SJSA1 (cell line): ENCODE measurements around the gene COPZ1. TPM values are rescaled to one million over a fixed set of nuclear protein-coding genes. Genes with fewer than 3 reads are reported as not detected.

Source experiments
- DNase-seq, 2 experiments: peaks; one replicate each; pipeline ENCODE4 v3.0.0-alpha.2; 2015 to 2020; ENCODE audit warnings: low spot score in 2 of 2, low read depth in 1 of 2
- H3K27ac ChIP-seq: fragments of 250-450 bp; sonication (Bioruptor Pico); 2 replicates; pipeline ENCODE4 v1.5.1; 2020; ENCODE audit warnings: mild to moderate bottlenecking, moderate library complexity
- H3K27me3 ChIP-seq: fragments of 250-450 bp; sonication (Bioruptor Pico); replicated peaks from 2 replicates; pipeline ENCODE4 v1.5.1; 2020; ENCODE audit warnings: mild to moderate bottlenecking, moderate library complexity
- H3K36me3 ChIP-seq: fragments of 250-450 bp; sonication (Bioruptor Pico); 2 replicates; pipeline ENCODE4 v1.5.1; 2020; ENCODE audit warnings: mild to moderate bottlenecking
- H3K4me1 ChIP-seq: fragments of 250-450 bp; sonication (Bioruptor Pico); replicated peaks from 2 replicates; pipeline ENCODE4 v1.6.1; 2021; ENCODE audit warnings: mild to moderate bottlenecking
- H3K4me3 ChIP-seq: fragments of 250-450 bp; sonication (Bioruptor Pico); 2 replicates; pipeline ENCODE4 v1.5.1; 2020; ENCODE audit warnings: mild to moderate bottlenecking
- H3K9me3 ChIP-seq: fragments of 250-450 bp; sonication (Bioruptor Pico); replicated peaks from 2 replicates; pipeline ENCODE4 v1.5.1; 2020; ENCODE audit warnings: mild to moderate bottlenecking
- total RNA-seq: library from RNA; depleted of rRNA; stranded (reverse); fragments of >200 nt; shearing (Covaris generic); gene quantifications from 2 replicates; pipeline ENCODE4 v1.2.3, GENCODE V29; 2014

COPZ1 gene
- total RNA-seq, 1 experiment from 2014 or later, result 191 TPM

DNA sequence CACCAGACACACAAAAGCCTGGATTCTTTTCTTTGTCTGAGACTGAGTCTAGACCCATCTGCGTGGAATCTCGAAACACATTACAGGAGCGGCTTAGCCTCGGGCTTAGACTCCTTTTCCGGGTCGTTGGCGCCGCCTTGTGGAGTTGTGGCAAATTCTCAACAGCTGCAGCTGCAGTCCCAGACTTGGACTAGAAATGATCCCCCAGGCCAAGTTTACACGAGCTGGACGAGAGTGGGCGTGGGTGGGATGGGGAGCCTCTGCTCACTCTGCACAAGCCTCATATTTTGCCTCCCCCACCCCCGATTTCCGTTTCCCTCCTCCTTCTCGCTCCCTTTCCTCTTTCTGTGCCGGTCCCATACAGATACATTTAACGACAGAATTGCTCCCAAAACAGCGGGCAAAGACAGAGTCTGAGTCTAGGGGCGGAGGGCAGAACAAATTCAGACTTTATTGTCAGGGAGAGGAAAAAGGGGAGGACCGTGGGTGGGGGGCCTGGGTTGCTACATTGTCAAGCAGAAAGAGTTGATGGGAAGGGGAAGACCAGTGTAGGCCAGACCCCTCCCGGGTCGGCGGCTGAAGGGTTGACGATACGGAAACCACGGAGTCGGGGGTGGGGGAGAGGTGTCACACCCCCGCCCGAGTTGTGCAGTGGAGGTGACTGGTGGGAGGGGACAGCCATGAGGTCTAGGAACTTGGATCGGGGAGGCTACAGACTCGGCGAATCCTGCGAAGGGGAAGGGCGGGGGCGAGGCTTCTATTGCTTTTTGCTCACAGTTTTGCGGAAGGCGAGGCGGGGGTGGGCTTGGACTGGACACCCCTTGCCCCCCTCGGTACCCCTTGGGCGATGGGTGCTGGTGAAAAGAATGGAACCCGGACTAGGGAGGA is 44.0 kb downstream of the COPZ1 start:
- no peak overlapping the region for H3K27ac ChIP-seq
- H3K4me3 ChIP-seq, result no peak overlapping the region
- no peaks in the 10 kb centered on the region for H3K27me3 ChIP-seq
- no peaks in the 10 kb centered on the region for H3K9me3 ChIP-seq
- H3K4me1 ChIP-seq, result peaks cover 18% of the 10 kb centered on the region
- DNase-seq, result peak; percentile 63 to 87
- no peaks in the 10 kb centered on the region for H3K36me3 ChIP-seq

DNA sequence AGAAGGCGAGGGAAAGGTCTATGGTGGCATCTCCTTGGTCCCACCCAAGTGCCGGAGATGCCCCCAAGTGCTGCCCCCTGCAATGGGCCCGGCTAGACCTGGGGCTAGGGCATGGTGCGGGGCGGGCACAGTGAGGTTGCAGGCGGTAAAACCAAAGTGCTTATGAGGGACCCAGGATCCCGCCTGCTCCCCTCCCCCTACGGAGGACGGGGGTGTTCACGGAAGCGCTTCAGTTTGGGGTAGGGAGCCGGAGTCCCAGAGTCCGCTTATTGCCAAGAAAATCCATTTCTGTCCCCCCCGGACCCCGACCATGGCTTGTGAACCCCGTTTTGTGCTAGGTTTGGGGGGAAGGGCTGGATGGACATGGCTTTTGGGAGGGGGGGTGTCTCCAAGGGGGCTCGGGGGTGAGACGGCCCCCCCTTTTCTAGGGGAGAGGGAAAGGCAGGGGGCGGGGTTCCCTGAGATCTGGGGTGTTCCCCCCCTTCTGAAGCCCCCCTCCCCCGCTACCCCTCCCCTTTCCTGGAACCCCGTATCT is 44.7 kb downstream of the COPZ1 start:
- Histone ChIP-seq H3K4me1 (peaks cover 25% of the 10 kb centered on the region), H3K36me3 (no peaks in the 10 kb centered on the region), H3K9me3 (no peaks in the 10 kb centered on the region), H3K4me3 (no peak overlapping the region), H3K27me3 (no peaks in the 10 kb centered on the region), H3K27ac (no peak overlapping the region)
- DNase-seq, result no peak

DNA sequence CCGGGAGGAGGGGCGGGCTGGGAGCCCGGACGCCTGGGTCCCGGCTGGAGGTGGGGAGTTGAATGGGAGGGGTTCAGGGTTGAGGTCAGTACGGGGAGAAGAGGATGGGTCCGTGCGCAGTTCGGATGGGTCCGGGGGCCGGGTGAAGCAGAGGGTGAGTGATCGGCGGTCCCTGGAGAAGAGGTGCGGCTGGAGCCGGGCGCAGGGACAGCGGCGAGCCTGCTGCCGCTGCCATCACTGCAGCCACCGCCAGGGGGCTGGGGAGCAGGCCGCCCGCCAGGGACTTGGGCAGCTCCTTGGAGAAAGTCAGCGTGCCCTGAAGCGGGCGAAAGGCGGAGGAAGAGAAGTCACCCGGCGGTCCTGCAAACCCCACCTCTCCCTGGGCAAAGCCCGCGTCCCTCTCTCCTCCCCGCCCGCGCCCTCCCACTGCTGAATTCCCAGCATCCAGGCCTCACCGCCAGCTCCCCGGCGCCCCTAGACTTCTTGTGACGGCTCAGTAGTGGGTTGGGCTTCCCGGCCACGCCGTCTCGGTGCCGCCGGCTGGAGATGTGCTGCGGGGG is 45.3 kb downstream of the COPZ1 start:
- no peaks in the 10 kb centered on the region for H3K27me3 ChIP-seq
- no peaks in the 10 kb centered on the region for H3K9me3 ChIP-seq
- peak; percentile 70 to 89 for DNase-seq
- peaks cover 31% of the 10 kb centered on the region for H3K4me1 ChIP-seq
- peak overlapping the region; percentile 26 for H3K4me3 ChIP-seq
- no peak overlapping the region for H3K27ac ChIP-seq
- H3K36me3 ChIP-seq, result no peaks in the 10 kb centered on the region

DNA sequence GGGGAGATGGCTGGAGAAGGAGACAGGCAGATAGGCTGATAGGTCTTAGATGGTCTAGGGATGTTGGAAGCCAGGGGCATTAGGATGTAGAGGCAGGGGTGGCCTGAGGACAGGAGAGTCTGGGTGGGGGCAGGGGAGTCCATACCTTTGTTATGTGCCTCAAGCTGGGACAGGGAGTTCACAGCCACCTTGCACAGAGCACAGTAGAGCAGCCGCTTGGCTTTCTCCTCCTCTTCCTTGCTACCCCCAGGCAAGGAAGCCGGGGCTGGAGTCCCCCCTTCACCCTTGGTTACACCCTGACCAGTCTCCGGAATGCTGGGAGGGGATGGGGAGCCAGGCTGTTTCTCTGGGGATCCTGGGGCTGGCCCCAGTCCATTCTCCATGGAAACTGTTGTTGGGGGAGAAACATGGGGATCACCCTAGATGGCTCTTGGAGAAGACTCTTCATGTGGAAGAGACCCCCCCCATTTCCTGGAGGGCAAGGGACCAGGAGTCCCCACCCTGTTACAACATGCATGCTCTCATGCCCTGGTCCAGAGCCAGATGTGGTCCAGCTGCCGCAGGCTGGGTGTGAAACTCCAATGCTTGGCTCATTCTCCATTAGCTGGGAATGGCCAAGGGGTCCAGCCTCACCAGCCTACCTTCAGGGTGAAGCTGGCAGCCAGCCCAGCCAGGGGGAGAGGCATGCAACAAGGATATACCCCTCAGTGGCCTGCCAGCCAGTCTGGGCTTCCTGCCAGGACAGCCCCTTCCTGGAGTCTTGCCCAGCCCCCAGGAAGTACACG is 46.6 kb downstream of the COPZ1 start:
- no peaks in the 10 kb centered on the region for H3K36me3 ChIP-seq
- H3K4me3 ChIP-seq, result no peak overlapping the region
- no peak for DNase-seq
- no peaks in the 10 kb centered on the region for H3K9me3 ChIP-seq
- no peaks in the 10 kb centered on the region for H3K27me3 ChIP-seq
- no peak overlapping the region for H3K27ac ChIP-seq
- H3K4me1 ChIP-seq, result peaks cover 32% of the 10 kb centered on the region

DNA sequence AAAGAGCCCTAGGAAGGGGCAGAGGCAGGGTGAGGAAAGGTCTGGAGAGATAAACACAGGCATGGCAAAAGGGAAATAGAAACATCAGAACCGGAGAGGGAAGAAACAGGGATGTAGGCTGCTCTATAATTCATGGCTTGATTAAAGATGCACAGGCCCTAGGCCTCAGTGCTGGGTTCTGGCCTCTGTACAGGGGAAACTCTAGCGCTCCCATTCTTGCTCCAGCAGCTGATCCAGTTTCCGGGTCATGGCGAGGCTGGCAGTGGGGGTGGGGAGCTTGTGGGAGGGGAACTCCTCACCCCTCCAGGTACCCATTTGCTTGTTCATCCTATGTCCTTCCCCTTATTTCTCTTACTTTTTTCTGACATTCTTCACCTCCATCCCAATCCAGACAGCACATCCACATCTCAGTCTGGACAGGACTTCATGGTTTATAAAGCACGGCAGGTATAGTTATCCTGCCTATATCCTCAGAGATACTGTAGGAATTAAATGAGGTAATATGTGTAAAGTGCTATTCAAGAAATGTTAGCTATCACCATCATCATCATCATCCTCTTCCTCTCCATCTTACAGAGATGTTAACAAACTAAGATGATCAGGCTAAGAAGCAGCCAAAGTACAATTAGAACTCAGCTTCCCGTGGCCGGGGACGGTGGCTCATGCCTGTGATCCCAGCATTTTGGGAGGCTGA is 47.3 kb downstream of the COPZ1 start:
- H3K27me3 ChIP-seq, result no peaks in the 10 kb centered on the region
- DNase-seq, result no peak
- no peaks in the 10 kb centered on the region for H3K36me3 ChIP-seq
- H3K4me3 ChIP-seq, result no peak overlapping the region
- H3K4me1 ChIP-seq, result peaks cover 32% of the 10 kb centered on the region
- H3K27ac ChIP-seq, result no peak overlapping the region
- no peaks in the 10 kb centered on the region for H3K9me3 ChIP-seq

DNA sequence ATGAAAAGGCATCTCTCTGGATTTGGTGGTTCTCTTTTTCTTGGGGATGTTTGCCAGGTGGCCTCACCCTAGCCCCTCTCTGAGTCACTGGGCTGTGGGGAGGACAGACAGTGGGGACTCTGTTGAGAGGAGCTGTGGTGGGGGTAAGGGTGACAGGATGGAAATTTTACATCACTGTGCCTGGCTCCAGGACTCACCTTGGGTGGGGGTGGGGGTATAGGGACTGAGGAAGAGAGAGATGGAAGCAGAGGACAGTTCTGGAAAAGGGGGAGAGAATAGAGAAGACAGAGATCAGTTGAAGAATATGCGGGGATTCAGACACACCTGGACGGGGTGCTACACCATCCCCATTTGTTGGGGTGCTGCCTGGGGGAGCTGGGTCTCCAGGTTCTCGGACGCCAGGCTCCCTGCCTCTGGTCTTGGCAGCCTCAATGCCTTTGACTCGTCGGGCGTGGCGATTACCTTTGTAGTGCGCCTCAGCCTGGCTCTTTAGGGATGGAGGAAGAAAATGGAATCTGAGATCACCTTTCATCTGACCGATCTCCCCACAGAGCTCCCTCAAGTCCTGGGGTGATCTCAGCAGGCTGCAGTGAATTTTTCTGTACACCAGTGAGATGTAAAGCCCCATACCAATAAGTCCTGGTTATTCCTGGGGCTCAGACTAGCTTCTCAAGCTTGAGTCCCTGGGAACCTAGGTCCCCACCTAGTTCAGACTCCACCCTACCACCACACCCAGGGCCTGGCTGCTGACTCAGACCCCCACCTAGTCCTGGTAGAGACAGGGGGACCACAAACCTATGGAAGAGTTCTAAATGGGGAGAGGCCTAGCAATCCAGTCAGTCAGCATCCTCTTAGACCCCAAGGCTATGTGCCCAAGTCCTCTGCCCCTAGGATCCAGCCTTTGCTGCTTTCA is 49.0 kb downstream of the COPZ1 start:
- no peak for DNase-seq
- Histone ChIP-seq H3K4me3 (no peak overlapping the region), H3K27ac (no peak overlapping the region), H3K36me3 (no peaks in the 10 kb centered on the region), H3K4me1 (peaks cover 23% of the 10 kb centered on the region), H3K9me3 (no peaks in the 10 kb centered on the region), H3K27me3 (no peaks in the 10 kb centered on the region)

DNA sequence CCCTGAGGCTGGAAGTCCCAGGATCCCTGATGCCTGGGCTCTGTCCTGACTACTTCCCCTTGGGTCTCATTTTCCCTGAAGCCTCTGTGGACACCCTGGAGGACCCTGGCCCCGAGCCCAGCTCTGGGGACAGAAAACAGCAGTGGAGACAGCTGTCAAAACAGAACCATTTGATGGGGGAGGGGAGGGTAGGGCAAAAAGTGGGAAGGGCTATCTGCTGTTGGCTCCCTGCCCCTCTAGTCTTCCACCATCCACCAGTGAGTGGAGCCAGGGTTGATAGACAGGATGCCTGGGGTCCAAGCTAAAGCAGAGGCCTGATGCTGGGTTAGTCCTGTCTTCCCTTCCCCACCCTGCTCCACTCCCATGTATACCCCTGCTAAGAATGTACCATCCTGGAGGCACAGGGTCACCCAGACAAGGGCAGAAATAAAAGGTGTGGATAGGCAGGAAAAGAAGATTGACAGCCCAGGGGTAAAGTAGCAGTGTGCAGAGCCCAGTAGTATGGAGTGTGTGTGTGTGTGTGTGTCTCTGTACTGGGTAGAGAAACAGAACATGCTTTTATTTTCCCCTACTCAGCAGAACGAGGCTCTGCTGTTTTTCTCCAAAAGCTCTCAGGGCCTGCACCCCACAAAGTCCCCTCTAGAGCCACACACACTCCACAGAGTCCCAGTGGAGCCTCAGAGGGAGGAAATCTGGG is 49.8 kb downstream of the COPZ1 start:
- peaks cover 27% of the 10 kb centered on the region for H3K4me1 ChIP-seq
- H3K27me3 ChIP-seq, result no peaks in the 10 kb centered on the region
- H3K9me3 ChIP-seq, result no peaks in the 10 kb centered on the region
- H3K27ac ChIP-seq, result no peak overlapping the region
- no peak for DNase-seq
- H3K36me3 ChIP-seq, result no peaks in the 10 kb centered on the region
- H3K4me3 ChIP-seq, result no peak overlapping the region

DNA sequence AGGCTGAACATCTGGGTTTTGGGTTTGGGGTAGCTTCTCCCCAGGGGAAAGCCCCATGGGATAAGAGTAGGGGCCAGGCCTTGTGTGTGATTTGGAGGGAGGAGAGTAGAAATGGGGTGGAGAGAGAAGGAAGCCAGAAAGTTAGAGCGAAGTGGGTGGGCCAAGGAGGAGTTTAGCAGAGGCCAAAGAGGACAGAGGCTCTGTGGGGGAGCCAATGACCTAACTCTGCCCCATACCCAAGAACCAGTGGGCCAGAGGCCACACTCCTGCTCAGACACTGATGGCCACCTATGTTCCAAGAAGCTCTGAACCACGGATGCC is 50.3 kb downstream of the COPZ1 start:
- no peak for DNase-seq
- H3K27ac ChIP-seq, result no peak overlapping the region
- no peaks in the 10 kb centered on the region for H3K9me3 ChIP-seq
- H3K4me1 ChIP-seq, result peaks cover 27% of the 10 kb centered on the region
- no peak overlapping the region for H3K4me3 ChIP-seq
- H3K36me3 ChIP-seq, result no peaks in the 10 kb centered on the region
- H3K27me3 ChIP-seq, result no peaks in the 10 kb centered on the region

DNA sequence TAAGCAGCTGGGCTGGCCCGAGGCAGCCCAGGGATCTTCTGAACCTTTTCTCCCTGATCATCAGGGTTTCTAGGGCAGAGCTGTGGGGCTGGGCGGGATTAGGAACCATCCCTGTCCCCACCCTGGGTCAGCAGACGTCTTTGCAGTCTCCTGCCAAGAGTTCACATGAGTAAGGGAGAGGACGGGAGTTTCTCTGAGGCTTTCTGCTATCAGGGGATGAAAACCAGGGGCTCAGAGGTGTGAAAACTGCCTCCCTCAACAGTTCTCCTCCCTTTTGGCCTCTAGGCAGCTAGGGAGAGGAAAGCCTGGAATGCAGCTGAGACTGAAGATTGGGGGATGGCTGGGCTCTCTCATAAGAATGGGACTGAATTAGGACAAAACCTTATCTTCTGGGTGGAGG is 51.7 kb downstream of the COPZ1 start:
- H3K4me1 ChIP-seq, result peaks cover 23% of the 10 kb centered on the region
- no peaks in the 10 kb centered on the region for H3K9me3 ChIP-seq
- H3K36me3 ChIP-seq, result no peaks in the 10 kb centered on the region
- H3K27me3 ChIP-seq, result no peaks in the 10 kb centered on the region
- no peak overlapping the region for H3K4me3 ChIP-seq
- no peak for DNase-seq
- no peak overlapping the region for H3K27ac ChIP-seq

DNA sequence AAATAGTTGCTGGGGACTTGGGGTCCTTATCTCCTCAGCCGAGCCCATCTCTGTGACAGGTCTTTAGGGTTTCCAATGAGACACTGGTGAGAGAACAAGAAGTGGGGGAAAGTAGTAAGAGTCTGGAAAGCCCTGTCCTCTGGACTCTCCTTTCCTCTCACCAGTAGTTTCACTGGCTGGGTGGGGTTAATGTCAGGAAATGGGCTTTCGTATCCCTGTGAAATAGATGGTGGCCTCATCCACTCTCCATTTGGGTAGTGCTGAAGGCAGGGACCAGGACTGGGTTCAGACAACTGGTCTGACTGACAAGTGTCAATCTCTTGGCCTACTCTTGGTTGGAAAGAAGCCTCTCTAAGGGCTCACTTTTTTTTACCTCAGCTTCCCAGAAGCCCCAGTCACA is 52.1 kb downstream of the COPZ1 start:
- Histone ChIP-seq H3K36me3 (no peaks in the 10 kb centered on the region), H3K4me1 (peaks cover 23% of the 10 kb centered on the region), H3K4me3 (no peak overlapping the region), H3K9me3 (no peaks in the 10 kb centered on the region), H3K27ac (no peak overlapping the region), H3K27me3 (no peaks in the 10 kb centered on the region)
- DNase-seq, result no peak

DNA sequence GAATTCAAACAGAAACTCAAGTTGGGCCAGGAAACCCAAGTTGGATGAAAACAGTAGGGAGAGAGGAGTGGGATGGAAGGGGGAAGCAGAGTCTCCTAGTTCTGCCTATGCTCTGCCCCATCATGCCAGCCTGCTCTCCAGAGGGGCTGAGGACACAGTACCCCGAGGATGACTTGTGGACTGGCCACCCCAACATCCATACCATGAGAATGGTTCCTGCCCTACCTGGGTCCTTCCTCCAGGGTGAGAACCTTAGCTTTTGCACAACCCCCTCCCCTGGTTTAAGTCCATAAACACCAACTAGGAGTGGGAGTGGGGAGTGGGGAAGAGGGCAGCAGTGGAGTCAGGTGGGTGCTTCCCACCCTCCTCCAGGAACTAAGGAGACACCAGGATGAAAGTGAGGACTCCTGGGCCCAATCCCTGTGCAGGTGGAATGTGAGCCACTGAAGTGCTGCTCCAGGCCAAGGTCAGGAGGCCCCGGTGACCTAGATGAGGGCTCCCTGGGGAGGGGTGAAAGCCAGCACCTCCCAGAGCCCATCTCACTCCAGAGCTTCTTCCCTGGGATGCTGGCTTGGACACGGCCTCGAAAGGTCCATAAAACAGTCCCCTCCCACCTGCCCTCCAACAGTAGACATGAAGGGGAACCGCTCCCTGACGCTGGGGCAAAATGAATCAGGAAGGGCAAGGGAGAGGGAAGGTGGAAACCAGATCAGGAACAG is 53.0 kb downstream of the COPZ1 start:
- Histone ChIP-seq H3K27me3 (no peaks in the 10 kb centered on the region), H3K36me3 (no peaks in the 10 kb centered on the region), H3K4me1 (peaks cover 25% of the 10 kb centered on the region), H3K27ac (no peak overlapping the region), H3K4me3 (no peak overlapping the region), H3K9me3 (no peaks in the 10 kb centered on the region)
- DNase-seq, result no peak
